ENCODE measurements around the gene ANKRD37. TPM values are rescaled to one million over a fixed set of nuclear protein-coding genes. Genes with fewer than 3 reads are reported as not detected.
"Not testable (repeated sequence)": the region's sequence is repeated elsewhere in the genome, so short reads cannot be mapped to it uniquely, and the experiment has no call there.

The ANKRD37 gene, protein sequence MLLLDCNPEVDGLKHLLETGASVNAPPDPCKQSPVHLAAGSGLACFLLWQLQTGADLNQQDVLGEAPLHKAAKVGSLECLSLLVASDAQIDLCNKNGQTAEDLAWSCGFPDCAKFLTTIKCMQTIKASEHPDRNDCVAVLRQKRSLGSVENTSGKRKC
- 10 to 100 TPM in 3 of 4 donors, 1 to 10 TPM in 1; 10.0 to 15.3 (median 12.1) TPM for polyA plus RNA-seq (ENCODE audit: insufficient read length in 4 of 4)

DNA sequence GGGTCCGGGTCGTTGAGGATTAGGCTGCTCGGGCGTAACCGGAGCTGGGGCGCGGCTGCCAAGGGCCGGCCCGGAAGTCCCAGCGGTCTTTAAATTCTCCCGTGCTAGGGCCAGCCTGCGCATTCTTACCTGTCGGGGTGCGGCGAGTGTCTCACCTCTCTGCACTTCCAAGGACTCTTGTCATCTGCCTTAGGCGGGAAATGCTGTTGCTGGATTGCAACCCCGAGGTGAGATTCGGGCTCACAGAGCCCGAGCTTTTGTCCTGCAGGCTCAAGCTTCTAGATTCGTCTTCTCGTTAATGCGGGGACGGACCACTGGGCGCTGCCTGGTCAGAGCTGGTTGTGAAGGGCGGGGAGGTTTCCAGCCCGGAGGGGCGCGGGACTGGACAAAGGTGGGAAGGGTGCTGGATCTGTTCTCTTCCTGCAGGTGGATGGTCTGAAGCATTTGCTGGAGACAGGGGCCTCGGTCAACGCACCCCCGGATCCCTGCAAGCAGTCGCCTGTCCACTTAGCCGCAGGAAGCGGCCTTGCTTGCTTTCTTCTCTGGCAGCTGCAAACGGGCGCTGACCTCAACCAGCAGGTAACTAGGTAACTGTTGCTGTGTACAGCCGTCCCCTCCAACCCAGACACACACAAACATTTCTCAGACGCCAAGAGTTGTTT, at the start of gene ANKRD37:
ANKRD37 (plus strand) TSS at position 118 of the 662 bp plus-strand sequence; CDS start at position 201, 83 bp downstream.
- peak in 2 of 4 donors; percentile 41 to 53 for DNase-seq (ENCODE audit: low read depth in 4 of 4, low spot score in 3 of 4)

DNA sequence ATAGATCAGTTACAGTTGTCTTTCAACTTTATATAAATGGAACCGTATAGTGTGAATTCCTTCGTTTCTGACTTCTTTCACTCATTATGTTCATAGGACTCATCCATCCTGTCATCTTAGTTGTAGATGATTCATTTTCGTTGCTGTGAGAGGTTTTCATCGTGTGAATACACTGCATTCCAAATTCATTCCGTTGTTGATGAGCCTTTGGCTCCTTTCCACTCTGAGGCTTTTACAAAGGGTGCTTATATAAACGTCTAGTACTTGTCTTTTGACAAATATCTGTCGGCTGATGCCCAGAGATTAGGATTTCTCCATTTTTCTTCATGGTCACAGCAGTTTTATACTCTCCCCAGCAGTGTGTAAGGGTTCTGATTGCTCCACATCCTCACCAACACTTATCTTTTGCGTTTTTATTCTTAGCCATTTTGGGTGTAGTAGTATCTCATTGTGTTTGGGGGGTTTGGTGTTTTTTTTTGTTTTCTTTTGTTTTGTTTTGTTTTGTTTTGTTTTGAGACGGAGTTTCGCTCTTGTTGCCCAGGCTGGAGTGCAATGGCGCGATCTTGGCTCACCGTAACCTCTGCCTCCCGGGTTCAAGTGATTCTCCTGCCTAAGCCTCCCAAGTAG, 49.6 kb upstream of the ANKRD37 start:
- DNase-seq (ENCODE audit: low read depth in 4 of 4, low spot score in 3 of 4) = no peak

DNA sequence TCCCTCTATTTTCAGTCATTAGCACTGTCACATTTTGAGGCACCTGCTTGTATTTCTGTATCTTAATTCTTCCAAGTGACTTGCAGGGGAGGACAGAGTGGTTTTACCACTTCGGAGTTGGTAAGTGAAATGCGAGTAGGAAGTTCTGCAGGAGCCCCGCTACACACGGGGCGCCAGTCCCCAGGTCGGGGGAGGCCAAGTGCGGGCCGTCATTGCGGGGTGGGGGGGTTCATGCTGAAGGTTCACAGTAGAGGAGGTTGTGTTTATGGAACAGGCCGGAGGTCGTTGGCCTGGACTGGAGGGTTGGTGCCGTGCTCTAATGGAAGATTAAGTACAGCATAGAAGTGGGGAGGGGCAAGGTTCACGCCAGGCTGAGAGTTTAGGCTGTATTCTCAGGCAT, 45.0 kb upstream of the ANKRD37 start:
- DNase-seq (ENCODE audit: low read depth in 4 of 4, low spot score in 3 of 4) = no peak

DNA sequence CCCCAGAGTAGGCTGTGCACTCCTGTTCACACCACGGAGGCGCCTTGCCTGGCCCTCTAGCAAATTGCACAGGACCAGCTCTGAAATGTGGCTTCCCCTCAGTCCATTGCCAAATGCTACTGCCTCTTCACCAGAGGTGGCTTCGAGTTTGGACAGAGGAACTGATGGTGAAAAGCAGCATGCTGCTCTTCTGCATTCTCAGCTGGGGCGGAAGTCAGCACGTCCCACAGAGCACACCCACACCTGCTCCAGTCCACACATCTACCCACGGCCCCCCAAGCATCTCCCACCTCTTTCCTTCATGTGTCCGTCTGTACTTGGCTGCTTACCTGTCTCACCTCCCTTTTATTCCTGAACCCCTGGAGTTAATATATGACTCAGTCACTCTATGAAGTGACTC, 44.4 kb upstream of the ANKRD37 start:
- no peak for DNase-seq (ENCODE audit: low read depth in 4 of 4, low spot score in 3 of 4)

DNA sequence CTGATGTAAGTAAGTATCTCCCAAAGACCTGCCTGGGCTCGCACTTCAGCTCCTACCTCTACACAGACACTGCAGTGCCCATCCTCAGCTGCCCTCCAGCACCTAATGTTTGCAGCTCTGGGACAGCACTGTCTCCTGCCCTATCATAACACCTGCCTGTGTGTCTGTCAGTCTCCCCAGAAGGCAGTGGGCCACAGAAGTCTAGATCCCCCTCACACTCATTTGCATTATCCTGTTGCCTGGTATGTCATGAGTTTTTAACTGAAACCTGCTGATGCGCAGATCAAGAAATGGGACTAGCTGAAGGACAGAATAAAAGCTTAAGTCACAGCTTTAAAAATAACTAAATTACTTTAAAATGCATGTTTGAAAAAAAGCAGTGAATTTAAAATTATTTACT, 43.9 kb upstream of the ANKRD37 start:
- no peak for DNase-seq (ENCODE audit: low read depth in 4 of 4, low spot score in 3 of 4)

DNA sequence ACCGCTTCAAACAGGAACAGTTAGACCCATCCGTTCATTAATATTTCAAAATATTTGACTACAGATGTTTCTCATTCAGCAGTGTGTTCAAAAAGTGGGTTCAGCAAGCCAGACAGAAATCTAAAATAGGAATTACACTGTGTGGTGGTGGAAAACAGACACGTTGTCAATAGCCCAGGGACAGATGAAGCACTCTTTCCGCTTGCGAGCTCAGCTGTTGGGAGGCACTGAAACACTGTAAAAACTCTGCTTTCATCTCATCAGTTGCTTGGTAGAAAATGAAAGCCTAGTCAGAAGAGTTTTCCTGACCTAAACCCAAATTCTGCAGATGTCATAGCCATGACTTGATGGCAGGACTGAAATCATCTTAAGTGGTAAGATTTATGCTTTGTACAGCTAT, 39.4 kb upstream of the ANKRD37 start:
- DNase-seq (ENCODE audit: low read depth in 4 of 4, low spot score in 3 of 4) = no peak

DNA sequence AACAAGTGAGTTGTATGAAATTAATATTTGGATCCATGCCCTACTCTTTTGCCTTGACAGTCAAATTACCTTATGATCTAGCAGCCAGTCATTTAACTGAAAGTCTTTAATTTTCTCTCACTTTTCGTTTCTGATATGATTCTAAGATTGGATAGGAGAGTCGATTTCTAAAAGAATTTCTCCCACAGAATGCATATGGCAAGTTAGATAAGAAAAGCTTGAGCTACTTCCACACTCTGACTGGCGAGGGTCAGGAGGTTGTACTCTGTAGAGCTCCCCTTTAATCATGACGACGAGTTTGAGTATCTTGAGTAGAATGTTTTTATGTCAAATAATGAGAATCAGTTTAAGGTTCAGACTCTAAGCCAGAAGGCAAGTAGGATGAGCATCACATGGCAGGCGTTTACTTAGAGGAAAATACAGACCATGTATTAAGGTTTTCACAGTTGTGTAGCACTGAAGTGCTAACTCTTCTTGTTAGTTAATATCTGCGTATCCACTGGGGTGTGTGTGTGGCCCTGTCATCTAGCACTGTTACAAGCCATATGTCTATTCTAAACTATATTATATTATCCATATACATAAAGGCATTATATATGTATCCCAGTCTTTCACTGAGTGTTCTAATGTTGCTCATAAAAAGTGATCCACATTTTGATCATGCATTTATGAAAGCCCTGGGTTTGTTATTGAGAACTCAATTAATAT, 38.8 kb upstream of the ANKRD37 start:
- DNase-seq (ENCODE audit: low read depth in 4 of 4, low spot score in 3 of 4) = no peak

DNA sequence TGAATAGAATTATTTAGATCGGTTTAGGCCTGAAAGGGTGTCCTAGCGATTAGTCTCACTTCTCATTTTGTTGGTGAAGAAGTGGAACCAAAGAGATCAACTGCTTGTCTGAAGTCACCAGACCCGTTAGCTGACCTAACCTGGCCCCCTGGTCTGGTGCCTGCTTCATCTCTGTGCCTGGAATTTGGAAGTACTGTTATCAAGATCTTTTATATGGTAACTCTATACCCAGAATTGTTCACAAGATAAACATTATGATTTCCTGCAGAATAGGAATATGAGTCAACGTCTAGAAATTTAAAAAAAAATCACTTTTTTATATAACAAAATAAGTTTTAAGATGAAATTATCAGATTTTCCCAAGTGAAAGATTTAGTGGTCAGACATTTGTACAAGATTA, 38.1 kb upstream of the ANKRD37 start:
- no peak for DNase-seq (ENCODE audit: low read depth in 4 of 4, low spot score in 3 of 4)

DNA sequence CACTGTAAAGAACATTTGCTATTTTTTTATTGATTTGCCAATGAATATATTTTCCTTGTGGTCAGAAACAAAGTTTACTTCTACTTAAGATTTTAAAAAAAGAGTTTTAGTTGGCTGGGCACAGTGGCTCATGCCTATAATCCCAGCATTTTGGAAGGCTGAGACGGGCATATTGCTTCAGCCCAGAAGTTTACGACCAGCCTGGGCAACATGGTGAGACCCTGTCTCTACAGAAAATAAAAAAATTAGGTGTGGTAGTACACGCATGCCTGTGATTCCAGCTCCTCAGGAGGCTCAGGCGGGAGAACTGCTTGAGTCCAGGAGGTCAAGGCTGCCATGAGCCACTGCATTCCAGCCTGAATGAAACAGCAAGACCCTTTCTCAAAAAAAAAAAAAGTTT, 37.7 kb upstream of the ANKRD37 start:
- no peak for DNase-seq (ENCODE audit: low read depth in 4 of 4, low spot score in 3 of 4)

DNA sequence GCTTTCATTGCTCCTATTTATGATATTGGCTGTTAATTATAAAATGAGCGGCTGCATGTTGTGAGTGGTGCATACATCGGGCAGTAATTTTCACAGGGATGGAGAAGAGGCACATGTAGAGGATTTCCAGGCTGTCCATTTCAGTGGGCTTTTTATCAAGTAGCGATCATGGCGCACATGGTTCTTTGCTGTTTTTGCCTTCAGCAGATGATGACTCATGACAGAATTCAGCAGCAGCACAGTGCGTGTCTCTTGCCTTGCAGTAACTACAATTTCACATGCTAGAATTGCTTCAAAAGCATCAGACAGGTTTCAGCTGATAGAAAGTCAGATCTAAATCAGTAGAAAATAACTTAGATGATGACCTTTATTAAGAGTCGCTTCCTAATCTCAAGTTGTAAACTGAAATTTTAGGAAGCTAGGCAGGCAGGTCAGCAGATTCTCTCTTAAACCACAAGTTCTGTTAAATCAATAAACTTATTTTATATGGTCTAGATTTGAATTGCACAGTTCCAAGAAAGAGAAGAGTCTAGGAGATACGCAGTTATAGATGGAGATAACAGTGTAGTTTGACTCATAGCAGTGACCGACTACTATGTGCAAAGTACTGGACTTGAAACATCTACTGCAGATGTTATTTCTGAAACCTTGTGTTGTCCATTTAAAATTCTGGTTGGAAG, 36.7 kb upstream of the ANKRD37 start:
- DNase-seq (ENCODE audit: low read depth in 4 of 4, low spot score in 3 of 4) = no peak

DNA sequence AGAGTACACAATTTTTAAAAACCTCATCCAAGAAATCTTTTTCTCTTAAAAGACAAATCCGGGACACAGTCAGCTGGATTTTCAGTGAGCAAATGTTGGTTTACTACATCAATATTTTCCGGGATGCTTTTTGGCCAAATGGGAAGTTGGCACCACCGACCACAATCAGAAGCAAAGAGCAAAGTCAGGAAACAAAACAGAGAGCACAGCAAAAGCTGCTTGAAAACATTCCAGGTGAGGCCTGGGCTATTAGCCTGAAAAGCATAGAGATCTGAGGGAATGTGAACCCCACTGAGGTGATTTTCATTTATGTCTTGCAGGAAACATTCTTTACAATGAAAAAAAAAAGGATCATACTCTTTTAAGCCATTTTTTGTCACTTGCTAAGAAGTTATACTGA, 34.8 kb upstream of the ANKRD37 start:
- no peak for DNase-seq (ENCODE audit: low read depth in 4 of 4, low spot score in 3 of 4)

DNA sequence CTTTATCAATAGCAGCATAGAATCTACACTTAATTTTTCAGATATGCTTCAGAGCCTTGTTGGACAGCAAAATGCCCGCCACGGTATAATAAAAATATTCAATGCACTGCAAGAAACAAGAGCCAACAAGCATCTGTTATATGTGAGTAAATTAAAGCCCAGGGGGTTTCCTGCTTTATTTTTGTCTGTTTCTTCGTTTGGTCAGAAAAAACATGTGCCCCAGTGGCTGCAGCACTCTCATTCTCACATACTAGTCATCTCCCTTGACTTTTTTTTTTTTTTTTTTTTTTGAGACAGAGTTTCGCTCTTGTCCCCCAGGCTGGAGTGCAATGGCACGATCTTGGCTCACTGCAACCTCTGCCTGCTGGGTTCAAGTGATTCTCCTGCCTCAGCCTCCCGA, 34.1 kb upstream of the ANKRD37 start:
- not testable (repeated sequence) for DNase-seq (ENCODE audit: low read depth in 4 of 4, low spot score in 3 of 4)

DNA sequence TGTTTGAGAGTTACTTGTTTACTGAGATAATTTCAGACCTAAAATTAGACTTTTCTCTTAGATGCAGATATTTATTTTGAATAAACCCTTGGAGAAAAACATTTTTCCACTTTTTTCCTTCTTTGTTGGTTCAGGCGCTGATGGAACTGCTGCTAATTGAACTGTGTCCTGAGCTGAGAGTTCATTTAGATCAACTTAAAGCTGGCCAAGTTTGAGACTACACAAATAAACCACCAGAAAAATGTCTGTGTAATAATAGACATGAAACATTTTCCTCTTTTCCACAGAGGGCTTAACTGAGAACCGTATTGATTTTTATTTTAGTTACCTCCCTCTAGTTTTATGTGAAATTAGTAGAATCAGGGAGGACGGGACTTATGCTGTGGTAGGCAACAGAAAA, 33.4 kb upstream of the ANKRD37 start:
- no peak for DNase-seq (ENCODE audit: low read depth in 4 of 4, low spot score in 3 of 4)

DNA sequence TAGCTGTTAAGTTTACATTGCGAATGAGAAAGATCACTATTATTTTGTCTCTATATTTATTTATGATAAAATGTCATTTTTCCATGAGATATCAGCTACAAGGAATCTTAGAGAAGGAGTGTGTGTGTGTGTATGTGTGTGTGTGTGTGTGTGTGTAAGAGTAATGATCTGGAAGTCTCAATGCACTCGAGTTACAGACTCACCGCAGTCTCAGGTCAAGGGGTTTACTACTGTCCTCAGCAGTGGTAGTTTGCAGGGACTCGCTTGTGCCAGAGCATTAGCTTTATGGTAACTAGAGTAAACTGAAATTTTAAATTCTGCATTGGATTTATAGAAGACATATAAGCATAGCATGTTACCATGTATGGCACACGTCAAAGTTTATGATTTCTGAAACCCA, 31.8 kb upstream of the ANKRD37 start:
- DNase-seq (ENCODE audit: low read depth in 4 of 4, low spot score in 3 of 4) = no peak

DNA sequence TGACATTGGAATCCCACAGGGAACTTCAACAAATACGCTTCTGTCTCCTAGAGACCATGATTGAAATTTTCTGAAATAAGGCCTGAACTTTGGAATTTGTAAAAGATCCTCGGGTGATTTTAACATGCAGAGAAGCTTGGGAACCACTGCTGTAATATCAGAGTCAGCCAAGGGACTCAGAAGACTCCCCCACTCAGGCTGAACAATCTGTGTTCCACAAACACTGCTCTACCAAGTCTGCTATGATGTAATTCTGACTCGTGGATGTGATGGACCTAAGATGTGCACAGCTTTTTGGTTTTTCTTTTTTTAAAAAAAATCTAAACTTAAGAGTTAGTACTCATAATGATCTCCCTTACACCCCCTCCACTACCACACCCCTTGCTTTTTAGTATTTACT, 26.9 kb upstream of the ANKRD37 start:
- DNase-seq (ENCODE audit: low read depth in 4 of 4, low spot score in 3 of 4) = no peak

DNA sequence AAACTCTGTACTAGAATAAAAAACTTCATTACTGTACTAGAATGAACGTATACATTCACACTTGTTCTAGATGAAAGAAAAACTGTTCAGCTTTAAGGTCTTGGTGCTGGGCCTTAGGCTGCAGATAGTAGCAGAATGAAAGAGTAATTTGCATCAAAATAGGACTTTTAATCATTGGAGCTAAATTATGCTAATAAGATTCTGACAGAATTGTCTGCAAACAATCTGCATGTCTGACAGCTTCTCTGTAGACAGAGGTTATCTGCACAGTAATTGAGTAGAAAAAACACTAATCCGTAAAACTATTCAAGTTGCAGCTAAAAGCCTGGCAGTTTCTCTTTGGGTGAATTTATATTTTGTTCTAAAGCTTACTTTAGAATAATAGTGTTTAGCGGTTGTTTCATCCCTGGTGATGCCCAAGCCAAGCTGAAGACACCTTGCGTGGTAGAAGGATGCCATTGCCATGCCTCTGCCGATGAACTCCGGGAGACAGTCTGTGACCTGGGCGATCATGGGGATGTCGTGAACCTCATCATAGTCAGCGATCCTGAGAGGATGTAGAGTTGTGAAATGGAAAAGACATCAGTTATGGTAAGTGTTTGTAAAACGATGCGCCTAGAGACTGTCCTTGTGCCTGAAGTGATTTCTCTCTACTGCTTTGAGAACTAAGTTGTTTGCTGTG, 26.2 kb upstream of the ANKRD37 start:
- no peak for DNase-seq (ENCODE audit: low read depth in 4 of 4, low spot score in 3 of 4)

DNA sequence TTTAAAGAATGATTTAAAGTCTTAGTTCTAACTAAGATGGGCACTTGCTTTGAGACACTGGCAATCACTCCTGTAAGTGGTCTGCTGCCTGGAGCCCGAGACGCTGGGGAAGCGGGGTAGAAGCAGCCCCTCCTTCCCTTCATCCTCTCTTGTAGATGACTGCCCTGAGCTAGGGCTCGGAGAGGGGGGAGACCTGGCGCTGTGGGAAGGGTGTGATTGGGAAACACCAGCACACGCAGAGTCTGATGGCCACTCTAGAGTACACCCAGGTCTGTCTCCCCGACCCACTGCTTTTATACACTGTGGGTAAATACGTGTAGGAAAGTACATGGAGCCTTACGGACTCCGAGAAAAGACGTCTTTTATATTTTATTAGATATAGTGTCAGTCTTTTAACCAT, 24.9 kb upstream of the ANKRD37 start:
- DNase-seq (ENCODE audit: low read depth in 4 of 4, low spot score in 3 of 4) = no peak

DNA sequence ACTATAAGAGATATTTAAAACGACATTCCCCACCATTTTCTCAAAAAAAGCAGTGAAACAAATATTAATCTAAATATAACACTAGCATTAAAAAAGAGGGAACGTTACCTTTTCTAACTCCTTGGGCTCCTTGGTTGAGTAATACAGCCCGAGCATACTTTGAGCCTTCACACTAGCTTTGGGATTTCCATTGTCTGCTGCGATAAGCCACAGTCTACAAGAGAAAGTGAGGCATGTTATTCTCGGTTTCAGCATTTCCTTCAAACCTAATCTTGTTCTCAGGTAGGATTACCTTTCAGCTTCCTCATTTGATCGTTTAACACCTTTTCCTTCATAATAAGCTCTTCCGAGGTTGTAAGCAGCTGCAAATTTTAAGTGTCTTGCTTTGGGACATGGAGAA, 22.6 kb upstream of the ANKRD37 start:
- no peak for DNase-seq (ENCODE audit: low read depth in 4 of 4, low spot score in 3 of 4)

DNA sequence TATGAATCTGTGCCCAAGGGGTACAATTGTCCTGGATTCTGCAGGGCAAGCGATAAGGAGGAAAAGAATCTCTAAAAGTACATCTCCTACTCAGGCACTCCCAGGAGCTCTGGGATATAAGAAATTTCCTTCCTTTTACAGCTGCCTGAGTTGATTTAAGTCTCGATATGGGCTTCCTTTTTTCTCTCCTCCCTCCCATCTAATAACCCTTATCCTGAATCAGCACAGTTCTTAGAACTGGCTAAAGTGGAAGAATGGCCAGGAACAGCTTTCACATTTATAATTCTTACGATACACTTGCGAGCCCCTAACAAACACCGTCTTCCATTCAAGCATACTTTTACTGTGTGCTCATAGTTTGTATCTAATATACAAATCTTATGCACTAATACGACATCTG, 22.1 kb upstream of the ANKRD37 start:
- DNase-seq (ENCODE audit: low read depth in 4 of 4, low spot score in 3 of 4) = no peak

DNA sequence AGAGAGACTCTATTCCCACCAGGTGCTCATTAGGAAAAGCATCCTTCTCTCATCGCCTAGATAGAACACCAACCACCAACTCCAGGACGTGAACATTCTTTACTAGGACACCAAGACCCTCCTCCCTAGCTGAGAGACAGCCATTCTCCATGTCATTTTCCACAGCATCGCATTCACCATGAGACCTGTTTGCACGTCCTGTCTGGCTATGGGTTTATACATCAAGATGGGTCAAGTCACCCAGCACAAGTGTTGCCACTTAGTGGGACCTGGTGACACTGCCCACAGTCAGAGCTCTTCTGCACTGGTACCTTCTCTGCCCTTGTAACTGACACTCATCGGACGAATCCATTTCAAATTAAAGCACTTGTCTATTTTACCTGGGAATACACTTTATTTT, 18.4 kb upstream of the ANKRD37 start:
- DNase-seq (ENCODE audit: low read depth in 4 of 4, low spot score in 3 of 4) = no peak
